IPS-18a (cell line): Measurements from ENCODE around the gene CDH26.

Experiments
- H3K27ac ChIP-seq: one replicate; pipeline ENCODE4 v1.5.1; 2013; ENCODE audit warnings: low read length
- H3K27me3 ChIP-seq: one replicate; pipeline ENCODE4 v1.6.1; 2013; ENCODE audit warnings: mild to moderate bottlenecking, low read length; ENCODE audit not compliant: control insufficient read depth, insufficient read depth
- H3K36me3 ChIP-seq: one replicate; pipeline ENCODE4 v1.6.1; 2013; ENCODE audit warnings: low read depth, low read length; ENCODE audit not compliant: control insufficient read depth
- H3K4me1 ChIP-seq: one replicate; pipeline ENCODE4 v1.6.1; 2013; ENCODE audit warnings: low read depth, low read length; ENCODE audit not compliant: control insufficient read depth
- H3K4me3 ChIP-seq: one replicate; pipeline ENCODE4 v1.5.1; 2013; ENCODE audit warnings: low read length
- H3K9ac ChIP-seq: one replicate; pipeline ENCODE4 v1.6.1; 2013; ENCODE audit warnings: mild to moderate bottlenecking, low read length, moderate library complexity
- H3K9me3 ChIP-seq: one replicate; pipeline ENCODE4 v1.6.1; 2013; ENCODE audit warnings: low read depth, low read length; ENCODE audit not compliant: control insufficient read depth

CDH26 gene

GRCh38 chr20:60053125-60053817 lies 95.0 kb downstream of the CDH26 start:
- Histone ChIP-seq H3K27me3 (no peaks in the 10 kb centered on the region), H3K9me3 (no peaks in the 10 kb centered on the region), H3K4me1 (peaks cover 2% of the 10 kb centered on the region), H3K27ac (no peak overlapping the region), H3K36me3 (no peaks in the 10 kb centered on the region), H3K9ac (no peak overlapping the region), H3K4me3 (no peak overlapping the region)

GRCh38 chr20:60053818-60054190 lies 95.6 kb downstream of the CDH26 start:
- Histone ChIP-seq H3K27ac (no peak overlapping the region), H3K36me3 (no peaks in the 10 kb centered on the region), H3K4me1 (peaks cover 7% of the 10 kb centered on the region), H3K9me3 (no peaks in the 10 kb centered on the region), H3K4me3 (no peak overlapping the region), H3K9ac (no peak overlapping the region), H3K27me3 (no peaks in the 10 kb centered on the region)

DNA sequence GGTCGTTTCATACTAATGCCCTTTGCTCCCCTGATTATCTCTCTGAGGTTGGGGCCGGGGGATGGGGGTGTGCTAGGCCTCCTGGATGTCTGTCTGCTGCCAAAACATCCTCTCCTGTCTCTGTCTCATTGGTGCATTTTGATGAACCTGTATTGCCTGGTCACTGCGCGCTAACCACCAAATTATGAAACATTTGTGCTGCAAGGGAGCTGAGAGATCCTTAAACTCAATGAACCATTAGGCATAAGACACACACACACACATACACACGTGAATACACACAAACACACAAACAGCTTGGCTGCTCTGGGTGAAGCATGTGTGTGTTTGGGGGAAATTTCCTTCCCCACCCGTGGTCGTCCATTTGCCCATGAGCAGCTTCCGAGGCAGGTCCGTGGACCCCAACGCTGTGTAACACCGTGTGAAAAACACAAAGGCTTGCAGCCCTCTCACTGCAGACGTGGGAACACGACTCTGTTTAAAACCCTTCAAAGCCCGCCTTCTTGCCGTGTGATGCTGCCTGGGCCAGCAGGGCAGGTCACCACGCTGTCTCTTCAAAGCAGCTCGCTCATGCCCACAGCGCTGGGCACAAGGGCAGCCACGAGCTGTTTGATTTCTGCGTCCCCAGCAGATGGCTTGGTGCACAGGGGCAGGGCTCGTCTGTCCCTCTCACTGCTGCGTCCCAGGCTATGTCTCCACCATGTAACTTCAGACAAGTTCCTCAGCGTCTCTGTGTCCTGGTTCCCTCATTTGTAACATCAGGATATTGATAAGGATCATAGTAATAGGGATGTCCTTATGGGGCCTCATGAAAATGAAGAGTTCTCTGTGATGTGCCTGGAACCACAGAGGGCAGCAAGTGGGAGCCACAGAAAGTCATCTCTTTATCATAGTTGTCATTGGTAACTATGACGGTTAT lies 96.8 kb downstream of the CDH26 start:
- Histone ChIP-seq H3K9me3 (no peaks in the 10 kb centered on the region), H3K9ac (no peak overlapping the region), H3K27ac (no peak overlapping the region)

GRCh38 chr20:60055740-60056139 lies 97.5 kb downstream of the CDH26 start:
- H3K4me1 ChIP-seq: peaks cover 8% of the 10 kb centered on the region
- no peaks in the 10 kb centered on the region for H3K9me3 ChIP-seq
- no peak overlapping the region for H3K27ac ChIP-seq
- no peak overlapping the region for H3K9ac ChIP-seq
- H3K27me3 ChIP-seq: no peaks in the 10 kb centered on the region
- H3K4me3 ChIP-seq: no peak overlapping the region
- H3K36me3 ChIP-seq: no peaks in the 10 kb centered on the region

More for the DNA sequence above, 96.8 kb downstream of the CDH26 start:
- H3K4me1 ChIP-seq: peaks cover 8% of the 10 kb centered on the region
- no peak overlapping the region for H3K4me3 ChIP-seq
- H3K36me3 ChIP-seq: no peaks in the 10 kb centered on the region
- no peaks in the 10 kb centered on the region for H3K27me3 ChIP-seq

DNA sequence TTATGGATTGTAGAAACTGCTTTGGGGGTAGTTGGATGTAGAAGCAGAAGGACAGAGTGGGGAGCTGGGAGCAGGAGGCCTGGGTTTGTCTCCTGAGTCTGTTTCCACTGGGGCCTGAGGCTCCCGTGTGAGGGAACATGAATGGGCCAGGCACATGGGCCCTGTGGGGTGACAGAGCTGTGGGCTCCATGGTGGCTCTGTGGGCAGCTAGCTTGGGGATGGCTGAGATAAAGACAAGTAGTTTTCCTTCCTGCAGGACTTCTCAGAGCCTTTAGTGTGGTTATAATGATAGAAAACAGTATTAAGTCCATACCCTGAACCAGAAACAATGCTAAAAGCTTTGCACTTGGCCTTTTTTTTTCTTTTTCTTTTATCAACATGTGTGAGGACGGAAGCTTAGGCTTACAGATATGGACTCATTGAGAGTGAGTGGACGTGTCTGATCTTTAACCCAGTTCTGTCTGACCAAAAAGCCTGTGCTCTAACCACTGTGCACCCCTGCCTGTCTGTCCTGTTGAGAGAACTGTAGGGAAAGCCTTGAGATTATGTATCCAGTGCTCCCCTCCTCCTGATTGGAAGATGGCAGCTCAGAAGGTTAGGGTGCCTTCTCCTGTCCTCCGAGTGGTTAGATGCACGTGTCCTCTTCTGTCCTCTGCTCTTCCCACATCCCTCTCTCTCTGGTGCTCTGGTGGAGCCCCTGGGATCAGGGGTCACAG lies 98.3 kb downstream of the CDH26 start:
- peaks cover 8% of the 10 kb centered on the region for H3K4me1 ChIP-seq
- H3K36me3 ChIP-seq: no peaks in the 10 kb centered on the region
- H3K27ac ChIP-seq: no peak overlapping the region
- H3K9ac ChIP-seq: no peak overlapping the region
- no peaks in the 10 kb centered on the region for H3K27me3 ChIP-seq
- no peaks in the 10 kb centered on the region for H3K9me3 ChIP-seq
- H3K4me3 ChIP-seq: no peak overlapping the region

GRCh38 chr20:60057123-60057865 lies 99.1 kb downstream of the CDH26 start:
- H3K36me3 ChIP-seq: no peaks in the 10 kb centered on the region
- H3K27me3 ChIP-seq: no peaks in the 10 kb centered on the region
- peaks cover 8% of the 10 kb centered on the region for H3K4me1 ChIP-seq
- H3K4me3 ChIP-seq: no peak overlapping the region
- H3K9me3 ChIP-seq: no peaks in the 10 kb centered on the region
- no peak overlapping the region for H3K27ac ChIP-seq
- no peak overlapping the region for H3K9ac ChIP-seq

DNA sequence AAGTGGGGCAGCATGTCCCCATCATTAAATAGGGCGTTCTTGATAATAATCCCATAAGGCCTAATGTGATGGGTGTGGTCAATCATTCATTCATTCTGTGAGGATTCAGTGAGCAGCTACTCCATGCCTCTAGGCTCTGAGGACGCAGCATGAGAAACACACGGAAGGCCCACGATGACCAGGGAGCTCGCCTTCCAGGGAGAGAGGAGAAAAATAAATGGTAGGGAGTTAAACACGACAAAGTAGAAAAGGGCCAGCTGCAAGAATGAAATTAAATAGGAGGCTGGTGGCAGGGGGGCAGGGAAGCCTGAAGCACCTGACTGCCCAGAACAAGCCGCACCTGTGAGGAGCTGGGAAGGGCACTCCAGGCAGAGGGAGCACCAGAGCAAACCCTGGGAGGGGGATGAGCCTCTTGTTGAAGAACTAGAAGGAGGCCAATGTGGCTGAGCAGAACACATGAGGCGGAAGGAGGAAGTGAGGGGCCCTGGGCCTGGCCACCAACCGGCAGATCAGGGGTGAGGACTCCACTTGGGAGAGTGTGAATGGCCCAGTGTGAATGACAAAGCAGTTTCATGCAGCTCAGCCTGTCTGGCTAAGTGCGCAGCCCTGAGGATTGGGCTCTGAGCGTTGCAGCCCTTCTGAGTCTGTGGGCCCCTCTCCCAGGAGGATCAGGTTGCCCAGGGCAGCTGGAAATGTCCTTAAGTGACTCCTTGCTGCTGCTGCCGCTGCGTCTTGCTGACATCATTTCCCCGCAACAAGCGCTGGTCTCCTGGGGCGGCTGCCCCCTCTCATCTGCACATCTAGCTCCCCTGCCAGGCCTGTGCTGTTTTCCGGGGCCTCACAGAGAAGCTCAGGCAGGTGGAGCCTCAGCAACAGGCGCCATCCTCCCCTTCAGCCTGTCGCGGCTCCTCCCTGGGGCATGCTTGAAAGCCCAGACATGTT lies 99.9 kb downstream of the CDH26 start:
- peaks cover 8% of the 10 kb centered on the region for H3K4me1 ChIP-seq
- H3K36me3 ChIP-seq: no peaks in the 10 kb centered on the region
- no peaks in the 10 kb centered on the region for H3K9me3 ChIP-seq
- H3K9ac ChIP-seq: no peak overlapping the region
- no peak overlapping the region for H3K4me3 ChIP-seq
- H3K27me3 ChIP-seq: no peaks in the 10 kb centered on the region
- no peak overlapping the region for H3K27ac ChIP-seq

- Histone ChIP-seq H3K36me3 (no peaks in the 10 kb centered on the region), H3K9ac (no peak overlapping the region), H3K4me1 (peaks cover 8% of the 10 kb centered on the region), H3K27ac (no peak overlapping the region), H3K9me3 (no peaks in the 10 kb centered on the region), H3K4me3 (no peak overlapping the region), H3K27me3 (no peaks in the 10 kb centered on the region)
Measured at GRCh38 chr20:60058879-60059278, 100.7 kb downstream of the CDH26 start.

GRCh38 chr20:60060006-60060557 lies 101.9 kb downstream of the CDH26 start:
- H3K4me1 ChIP-seq: peaks cover 8% of the 10 kb centered on the region
- H3K4me3 ChIP-seq: no peak overlapping the region
- H3K9ac ChIP-seq: no peak overlapping the region
- no peaks in the 10 kb centered on the region for H3K36me3 ChIP-seq
- H3K9me3 ChIP-seq: no peaks in the 10 kb centered on the region
- H3K27me3 ChIP-seq: peaks cover 3% of the 10 kb centered on the region
- no peak overlapping the region for H3K27ac ChIP-seq

- H3K27ac ChIP-seq: no peak overlapping the region
- H3K9ac ChIP-seq: no peak overlapping the region
- H3K36me3 ChIP-seq: no peaks in the 10 kb centered on the region
- no peaks in the 10 kb centered on the region for H3K9me3 ChIP-seq
- peaks cover 8% of the 10 kb centered on the region for H3K4me1 ChIP-seq
- H3K27me3 ChIP-seq: peaks cover 3% of the 10 kb centered on the region
- H3K4me3 ChIP-seq: no peak overlapping the region
Measured at GRCh38 chr20:60060593-60060992, 102.4 kb downstream of the CDH26 start.
